HFFc6 (cell line): ENCODE results near the gene BOD1. TPM values are rescaled to one million over a fixed set of nuclear protein-coding genes. Genes with fewer than 3 reads are reported as not detected.

Experiments used
- DNase-seq: peaks from one replicate; pipeline ENCODE4 v3.0.0-alpha.2; 2018
- H3K27ac Mint-ChIP-seq: 2 replicates; pipeline ENCODE4 v1.8.0; 2020; ENCODE audit warnings: mild to moderate bottlenecking, mixed read lengths
- H3K27me3 Mint-ChIP-seq: 2 replicates; pipeline ENCODE4 v1.8.0; 2021; ENCODE audit warnings: mild to moderate bottlenecking, moderate library complexity, mixed read lengths; ENCODE audit not compliant: insufficient read depth
- H3K36me3 Mint-ChIP-seq: 2 replicates; pipeline ENCODE4 v1.8.0; 2021; ENCODE audit warnings: low read depth, mixed read lengths
- H3K4me1 Mint-ChIP-seq: 2 replicates; pipeline ENCODE4 v1.8.0; 2020; ENCODE audit warnings: low read depth, mixed read lengths
- H3K4me3 Mint-ChIP-seq: 2 replicates; pipeline ENCODE4 v1.8.0; 2020; ENCODE audit warnings: mild to moderate bottlenecking, moderate library complexity, mixed read lengths
- H3K9me3 Mint-ChIP-seq: 2 replicates; pipeline ENCODE4 v1.8.0; 2020; ENCODE audit warnings: mild to moderate bottlenecking, mixed read lengths
- total RNA-seq, 6 experiments: library from RNA; stranded (reverse); fragmentation: NEBNext Ultra II Directional; extraction: Animal tissue kit (Norgen Biotek cat#: 25700); gene quantifications; 2 replicates in 1 of 6; 3 replicates in 5 of 6; pipeline ENCODE4 v1.2.3, GENCODE V29; 2021
- TF ChIP-seq, protein P1 (sequence below): fragments of 200-600 bp; sonication (generic); IDR thresholded peaks from 2 replicates; pipeline ENCODE4 v1.5.0; 2021; ENCODE audit warnings: antibody characterized with exemption, mild to moderate bottlenecking

BOD1 gene
- total RNA-seq, 6 experiments from 2014 or later = 47.5 to 52.4 (median 50.9) TPM

DNA sequence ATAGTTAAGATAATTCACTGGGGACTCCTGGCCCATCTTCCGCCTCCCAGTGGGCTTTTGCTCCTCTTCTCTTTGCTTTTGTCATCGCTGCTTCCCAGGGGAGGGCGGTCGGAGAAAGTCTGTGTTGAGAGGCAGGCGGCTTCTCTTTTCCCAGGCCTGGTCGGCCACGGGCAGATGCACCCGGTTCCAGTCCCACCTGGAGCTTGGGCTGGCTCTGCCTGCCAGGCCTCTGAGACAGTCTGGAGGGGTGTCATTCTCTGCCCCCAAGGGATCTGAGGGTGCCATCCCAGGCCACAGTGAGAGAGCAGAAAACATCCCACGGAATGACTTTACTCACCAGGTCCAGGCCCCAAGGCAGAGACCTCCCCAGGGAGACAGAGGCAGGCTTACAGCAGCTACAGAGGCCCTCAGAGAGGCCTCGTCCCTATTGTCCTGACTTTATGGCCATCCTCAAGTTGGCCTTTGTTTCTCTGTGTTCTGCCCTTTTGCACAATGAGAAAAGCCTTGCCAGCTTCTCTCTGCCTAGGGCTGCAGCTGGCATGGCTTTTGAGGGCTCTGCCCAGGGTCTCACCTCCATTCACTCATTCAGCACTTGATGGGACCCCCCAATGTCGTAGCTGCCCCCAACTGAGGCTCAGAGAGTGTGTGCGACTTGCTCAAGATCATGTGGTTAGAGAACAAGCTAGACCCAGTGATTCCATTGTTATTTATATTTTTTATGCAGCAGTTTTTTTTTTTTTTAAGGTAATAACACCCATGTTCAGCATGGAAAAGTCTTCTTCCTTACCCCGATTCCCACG, 44.2 kb upstream of the BOD1 start:
- DNase-seq = no peak
- no peaks in the 10 kb centered on the region for H3K9me3 Mint-ChIP-seq
- TF ChIP-seq, protein P1, sequence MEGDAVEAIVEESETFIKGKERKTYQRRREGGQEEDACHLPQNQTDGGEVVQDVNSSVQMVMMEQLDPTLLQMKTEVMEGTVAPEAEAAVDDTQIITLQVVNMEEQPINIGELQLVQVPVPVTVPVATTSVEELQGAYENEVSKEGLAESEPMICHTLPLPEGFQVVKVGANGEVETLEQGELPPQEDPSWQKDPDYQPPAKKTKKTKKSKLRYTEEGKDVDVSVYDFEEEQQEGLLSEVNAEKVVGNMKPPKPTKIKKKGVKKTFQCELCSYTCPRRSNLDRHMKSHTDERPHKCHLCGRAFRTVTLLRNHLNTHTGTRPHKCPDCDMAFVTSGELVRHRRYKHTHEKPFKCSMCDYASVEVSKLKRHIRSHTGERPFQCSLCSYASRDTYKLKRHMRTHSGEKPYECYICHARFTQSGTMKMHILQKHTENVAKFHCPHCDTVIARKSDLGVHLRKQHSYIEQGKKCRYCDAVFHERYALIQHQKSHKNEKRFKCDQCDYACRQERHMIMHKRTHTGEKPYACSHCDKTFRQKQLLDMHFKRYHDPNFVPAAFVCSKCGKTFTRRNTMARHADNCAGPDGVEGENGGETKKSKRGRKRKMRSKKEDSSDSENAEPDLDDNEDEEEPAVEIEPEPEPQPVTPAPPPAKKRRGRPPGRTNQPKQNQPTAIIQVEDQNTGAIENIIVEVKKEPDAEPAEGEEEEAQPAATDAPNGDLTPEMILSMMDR = no peak
- H3K27ac Mint-ChIP-seq = no peak overlapping the region
- H3K4me1 Mint-ChIP-seq = peaks cover 10% of the 10 kb centered on the region
- H3K27me3 Mint-ChIP-seq = no peaks in the 10 kb centered on the region; the same call in 1 of the 2 replicates
- H3K4me3 Mint-ChIP-seq = no peak overlapping the region
- H3K36me3 Mint-ChIP-seq = no peaks in the 10 kb centered on the region; the same call in 1 of the 2 replicates

DNA sequence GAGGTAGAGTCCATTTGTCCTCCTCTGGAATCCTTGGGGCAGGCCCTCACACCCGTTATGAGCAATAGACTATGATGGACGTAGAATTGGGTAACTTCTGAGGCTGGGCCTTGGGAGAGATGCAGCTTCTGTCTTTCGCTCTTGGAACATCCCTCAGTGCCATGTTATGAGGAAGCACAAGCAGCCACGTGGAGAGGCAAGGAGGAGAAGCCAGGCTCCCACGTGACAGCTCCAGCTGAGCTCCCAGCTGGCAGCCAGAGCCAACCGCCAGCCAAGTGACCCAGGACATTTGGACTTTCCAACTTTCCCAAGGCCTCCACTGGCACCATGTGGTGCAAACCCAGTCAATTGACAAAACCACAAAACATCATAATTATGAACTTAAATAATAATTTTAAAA, 43.0 kb upstream of the BOD1 start:
- Mint-ChIP-seq H3K9me3 (no peaks in the 10 kb centered on the region), H3K27ac (no peak overlapping the region), H3K36me3 (no peaks in the 10 kb centered on the region; the same call in 1 of the 2 replicates), H3K4me1 (peaks cover 10% of the 10 kb centered on the region), H3K27me3 (no peaks in the 10 kb centered on the region; the same call in 1 of the 2 replicates), H3K4me3 (no peak overlapping the region)
- TF ChIP-seq, protein P1 = no peak
- no peak for DNase-seq

DNA sequence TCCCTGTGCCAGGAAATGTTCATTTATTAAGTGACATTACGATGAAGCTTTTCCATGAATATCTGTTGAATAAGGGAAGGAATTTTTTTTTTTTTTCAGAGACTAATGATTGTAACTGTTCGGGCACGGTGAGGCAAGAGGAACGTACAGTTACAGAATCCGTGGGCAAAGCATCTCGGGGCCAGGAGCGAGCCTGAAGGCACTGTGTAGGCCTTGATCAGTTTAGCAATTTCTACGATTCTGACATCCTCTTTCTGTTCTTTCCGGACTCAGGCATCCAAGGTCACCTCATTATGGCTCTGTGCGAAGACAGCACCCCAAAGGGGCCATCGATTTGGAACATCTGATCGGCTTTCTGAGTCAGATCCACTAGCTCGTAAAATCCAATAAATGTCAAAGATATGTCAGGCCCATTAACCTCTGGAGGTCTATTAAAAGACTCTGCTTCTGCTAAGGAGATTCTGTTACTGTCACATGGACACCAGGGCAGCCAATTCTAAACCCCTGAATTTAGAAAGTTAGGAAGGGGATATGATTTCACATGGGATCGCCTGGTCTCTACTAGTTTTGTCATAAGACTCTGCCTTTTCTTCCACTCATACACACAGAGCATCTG, 41.4 kb upstream of the BOD1 start:
- H3K4me3 Mint-ChIP-seq = no peak overlapping the region
- no peak overlapping the region for H3K27ac Mint-ChIP-seq
- H3K9me3 Mint-ChIP-seq = peaks cover 4% of the 10 kb centered on the region; the same call in 1 of the 2 replicates
- H3K36me3 Mint-ChIP-seq = no peaks in the 10 kb centered on the region; the same call in 1 of the 2 replicates
- TF ChIP-seq, protein P1 = no peak
- H3K4me1 Mint-ChIP-seq = peaks cover 5% of the 10 kb centered on the region; the same call in 1 of the 2 replicates
- DNase-seq = no peak
- H3K27me3 Mint-ChIP-seq = peaks cover 6% of the 10 kb centered on the region; the same call in 1 of the 2 replicates

DNA sequence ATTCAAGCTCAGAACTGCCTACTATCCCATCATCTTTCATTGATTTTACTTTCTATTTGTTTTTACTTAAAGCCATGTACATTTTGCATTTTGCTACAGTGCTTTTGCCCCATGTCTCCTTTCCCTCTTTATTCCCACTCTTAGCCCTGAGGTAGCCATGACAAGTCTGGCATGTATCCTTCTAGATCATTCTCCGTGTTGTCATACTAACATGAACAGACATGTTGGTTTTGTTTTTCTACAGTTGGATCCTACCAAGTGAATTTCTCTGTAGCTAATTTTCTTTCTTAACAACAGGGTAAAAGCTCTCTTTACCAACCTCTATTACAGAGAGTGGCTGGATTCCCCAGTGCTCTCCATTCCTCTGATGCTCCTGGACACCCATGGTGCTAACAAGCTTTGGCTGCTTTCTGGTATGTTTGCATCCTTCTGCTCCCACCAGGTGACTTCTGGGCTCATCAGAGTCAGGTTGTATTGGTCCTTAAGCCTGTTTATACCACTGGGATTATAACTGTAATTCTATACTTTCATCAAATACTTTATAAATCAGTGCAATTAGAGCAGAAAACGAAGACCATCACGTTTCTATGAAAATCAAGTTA, 38.8 kb upstream of the BOD1 start:
- TF ChIP-seq, protein P1 = no peak
- Mint-ChIP-seq H3K4me3 (no peak overlapping the region), H3K27me3 (peaks cover 16% of the 10 kb centered on the region), H3K4me1 (peaks cover 5% of the 10 kb centered on the region; the same call in 1 of the 2 replicates), H3K36me3 (peaks cover 6% of the 10 kb centered on the region), H3K9me3 (peaks cover 17% of the 10 kb centered on the region), H3K27ac (no peak overlapping the region)
- no peak for DNase-seq

DNA sequence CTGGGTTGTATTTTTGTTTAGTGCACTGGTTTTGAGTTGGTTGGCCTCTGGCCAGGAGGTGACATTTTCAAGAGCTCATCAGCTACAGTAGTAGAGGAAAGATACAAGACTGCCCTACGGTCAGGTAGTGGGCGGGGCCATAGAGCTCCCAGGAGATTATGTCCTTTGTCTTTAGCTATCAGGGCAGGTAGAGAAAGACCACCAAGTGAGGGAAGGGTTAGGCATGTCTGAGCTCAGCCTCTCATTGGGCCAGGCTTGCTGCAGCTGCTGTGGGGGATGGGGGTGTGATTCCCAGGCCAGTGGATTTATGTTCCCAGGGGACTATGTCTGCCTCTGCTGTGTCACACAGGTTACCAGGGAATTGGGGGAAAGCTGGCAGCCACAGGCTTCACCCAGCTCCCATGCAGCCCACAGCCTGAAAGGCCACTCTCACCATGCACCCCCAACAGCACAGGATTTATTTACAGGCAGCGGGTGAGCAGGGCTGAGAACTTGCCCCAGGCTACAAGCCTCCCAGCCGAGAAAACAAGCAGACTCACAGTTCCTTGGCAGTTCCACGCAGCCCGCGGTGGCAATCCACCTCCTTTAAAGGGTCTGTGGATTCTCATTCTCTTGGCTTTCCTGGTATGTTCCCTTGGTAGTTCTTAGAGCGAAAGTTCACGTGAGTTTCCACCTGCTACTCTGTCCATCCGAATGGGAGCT, 37.5 kb upstream of the BOD1 start:
- Mint-ChIP-seq H3K27me3 (peaks cover 16% of the 10 kb centered on the region), H3K36me3 (peaks cover 6% of the 10 kb centered on the region), H3K4me1 (peaks cover 5% of the 10 kb centered on the region; the same call in 1 of the 2 replicates), H3K9me3 (peaks cover 17% of the 10 kb centered on the region), H3K4me3 (no peak overlapping the region), H3K27ac (no peak overlapping the region)
- DNase-seq = no peak
- TF ChIP-seq, protein P1 = no peak
